Kidney epithelial cell (primary cell): Measurements from ENCODE around the gene OSBPL2. TPM values are rescaled to one million over a fixed set of nuclear protein-coding genes. Genes with fewer than 3 reads are reported as not detected.

Experiments used
- DNase-seq: peaks from one replicate; pipeline ENCODE4 v3.0.0-alpha.2; 2010; ENCODE audit warnings: low read depth
- H3K27me3 ChIP-seq: 2 replicates; pipeline ENCODE4 v1.6.0; 2011; ENCODE audit warnings: low read length; ENCODE audit not compliant: control insufficient read depth, insufficient read depth
- H3K36me3 ChIP-seq: 2 replicates; pipeline ENCODE4 v1.5.1; 2011; ENCODE audit warnings: low read length; ENCODE audit not compliant: control insufficient read depth, insufficient read depth
- H3K4me3 ChIP-seq: 2 replicates; pipeline ENCODE4 v1.5.1; 2011; ENCODE audit warnings: low read depth, mild to moderate bottlenecking, control low read depth, low read length
- CTCF ChIP-seq: IDR thresholded peaks from 2 replicates; pipeline ENCODE4 v1.5.1; 2011; ENCODE audit warnings: mild to moderate bottlenecking, moderate library complexity, low read length, control low read depth, inconsistent platforms; ENCODE audit not compliant: insufficient read depth, poor library complexity, severe bottlenecking
- total RNA-seq: library from RNA; depleted of rRNA; stranded (reverse); fragments of >200 nt; gene quantifications from 2 replicates; pipeline ENCODE4 v1.2.3, GENCODE V29; 2015

OSBPL2 gene
- total RNA-seq, 1 donor from 2014 or later: 26.5 TPM

GRCh38 chr20:62230696-62231095, 7.6 kb upstream of the OSBPL2 start:
- peaks cover 36% of the 10 kb centered on the region for H3K27me3 ChIP-seq
- no peak for DNase-seq
- H3K36me3 ChIP-seq: no peaks in the 10 kb centered on the region
- H3K4me3 ChIP-seq: no peak overlapping the region
- TF ChIP-seq CTCF: no peak

GRCh38 chr20:62231292-62231691, 7.0 kb upstream of the OSBPL2 start:
- H3K27me3 ChIP-seq: peaks cover 30% of the 10 kb centered on the region
- TF ChIP-seq CTCF: no peak
- H3K4me3 ChIP-seq: no peak overlapping the region
- H3K36me3 ChIP-seq: no peaks in the 10 kb centered on the region
- no peak for DNase-seq

GRCh38 chr20:62232194-62232593, 6.1 kb upstream of the OSBPL2 start:
- no peak for TF ChIP-seq CTCF
- H3K36me3 ChIP-seq: no peaks in the 10 kb centered on the region

GRCh38 chr20:62232770-62233645, 5.3 kb upstream of the OSBPL2 start:
- no peak for TF ChIP-seq CTCF
- peaks cover 15% of the 10 kb centered on the region for H3K27me3 ChIP-seq
- H3K4me3 ChIP-seq: no peak overlapping the region
- no peak for DNase-seq
- H3K36me3 ChIP-seq: no peaks in the 10 kb centered on the region

More at GRCh38 chr20:62232194-62232593, 6.1 kb upstream of the OSBPL2 start:
- Histone ChIP-seq H3K4me3 (no peak overlapping the region), H3K27me3 (peaks cover 23% of the 10 kb centered on the region)
- DNase-seq: no peak

GRCh38 chr20:62233684-62234083, 4.6 kb upstream of the OSBPL2 start:
- Histone ChIP-seq H3K36me3 (no peaks in the 10 kb centered on the region), H3K4me3 (no peak overlapping the region), H3K27me3 (peaks cover 9% of the 10 kb centered on the region)
- no peak for TF ChIP-seq CTCF
- no peak for DNase-seq
